Thyroid gland (tissue), 4 donors: ENCODE measurements around the gene DGKA.

Source experiments
- CTCF ChIP-seq, 6 experiments: fragments of 200-600 bp in 3 of 6; fragments of 450-650 bp in 3 of 6; sonication (generic) in 3 of 6; IDR thresholded peaks; one replicate each; pipeline ENCODE4 v1.5.1; 2016 to 2019; ENCODE audit warnings: antibody characterized with exemption in 6 of 6, mild to moderate bottlenecking in 2 of 6, inconsistent platforms in 1 of 6, moderate library complexity in 1 of 6
- POLR2A ChIP-seq, 2 donors: fragments of 450-650 bp; IDR thresholded peaks; one replicate each; pipeline ENCODE4 v1.6.1; 2017; ENCODE audit warnings: antibody characterized with exemption in 2 of 2, mild to moderate bottlenecking in 2 of 2, moderate library complexity in 1 of 2

- TF ChIP-seq POLR2A (IDR thresholded peaks at IDR 0.05) = no peak
- TF ChIP-seq CTCF (IDR thresholded peaks at IDR 0.05) = no peak
Measured at GRCh38 chr12:55970775-55971174, 39.8 kb downstream of the DGKA start.
